ENCODE data around the gene RNF215. TPM values are rescaled to one million over a fixed set of nuclear protein-coding genes. Genes with fewer than 3 reads are reported as not detected.
A peak's percentile ranks its signal among the peaks of the same experiment; 100 is the strongest.

RNF215 gene
- total and polyA plus RNA-seq, 2 of the 13 experiments (the other 11 are each of a cell fraction or from before 2014, with no cell fraction given) = 5.3 to 6.1 TPM

DNA sequence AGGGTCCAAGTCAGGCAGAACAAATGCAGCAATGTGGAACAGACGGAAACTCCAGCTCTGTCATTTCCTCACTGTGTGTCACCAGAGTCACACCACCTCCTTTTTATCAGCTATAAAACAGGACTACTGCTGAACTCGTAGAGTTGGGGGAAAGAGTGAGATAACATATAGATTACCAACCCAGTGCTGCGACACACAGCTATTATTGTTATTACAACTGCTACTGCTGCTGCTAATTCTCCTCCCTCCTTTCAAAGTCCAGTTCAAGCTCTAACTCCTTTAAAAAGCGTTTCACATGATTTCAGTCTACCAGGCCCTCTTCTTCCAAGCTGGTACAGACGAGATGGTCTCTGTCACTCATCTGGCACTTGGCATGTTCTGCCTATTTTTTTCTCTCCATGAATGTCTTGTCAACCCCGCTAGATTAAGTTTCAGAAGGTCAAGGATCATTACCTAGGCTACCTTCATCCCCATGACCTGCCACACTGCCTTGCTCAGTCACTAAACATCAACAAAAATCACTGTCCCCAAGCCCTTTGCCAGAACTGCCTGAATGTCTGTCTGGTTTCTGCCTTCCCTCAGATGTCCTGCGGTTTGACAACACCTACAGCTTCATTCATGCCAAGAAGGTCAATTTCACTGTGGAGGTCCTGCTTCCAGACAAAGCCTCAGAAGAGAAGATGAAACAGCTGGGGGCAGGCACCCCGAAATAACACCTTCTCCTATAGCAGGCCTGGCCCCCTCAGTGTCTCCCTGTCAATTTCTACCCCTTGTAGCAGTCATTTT, 34.7 kb upstream of the RNF215 start:
- H4K20me1 ChIP-seq (ENCODE audit: insufficient read depth, low read length) = no peaks in the 10 kb centered on the region
- H3K27me3 ChIP-seq (ENCODE audit: control insufficient read depth in 1 of 2, insufficient read depth in 2 of 2, low read length in 2 of 2) = no peaks in the 10 kb centered on the region
- peak overlapping the region; percentile 96 for H3K27ac ChIP-seq (ENCODE audit: extremely low read length, insufficient read depth, low read length)
- H3K9me3 ChIP-seq (ENCODE audit: low read length) = no peaks in the 10 kb centered on the region
- H2AFZ ChIP-seq (ENCODE audit: low read length) = no peak overlapping the region
- peak overlapping the region; percentile 89 for H3K9ac ChIP-seq (ENCODE audit: insufficient read depth, low read depth, low read length)
- ATAC-seq (peak; percentile 0; the same call in 2 of the 3 replicates), DNase-seq (ENCODE audit: low spot score) (peak; percentile 86), FAIRE-seq (peak; percentile 36)
- H3K36me3 ChIP-seq (replicated peaks in 1 of 2; ENCODE audit: control insufficient read depth in 1 of 2, insufficient read depth in 2 of 2, low read length in 2 of 2) = peaks cover 2 to 7% of the 10 kb centered on the region in 2 experiments; a peak in 1 of 5 replicates
- peaks cover 76% of the 10 kb centered on the region for H3K4me1 ChIP-seq (ENCODE audit: insufficient read depth, low read length)
- intact Hi-C loops (cut with micrococcal nuclease; ENCODE audit: unreplicated experiment) (no loop called here), in situ Hi-C loops (cut with HindIII; ENCODE audit: extremely low pct_ligation_motif_present, low pct_unique_long_range_greater_than_20kb) (no loop called here)
- peak overlapping the region; percentile 67 to 89 (median 72) for H3K4me3 ChIP-seq (replicated peaks in 1 of 3; ENCODE audit: insufficient read depth in 1 of 3, low read depth in 2 of 3, low read length in 3 of 3)
- 6% methylated on average over 8 of the region's 8 CpGs for WGBS (ENCODE audit: low lambda C conversion rate)
- TSS peak; percentile 50 for BruUV-seq (replicated peaks)
- POLR2A ChIA-PET = interaction anchor here (0.9 to 7.2 kb wide), 8 partner anchors 10 to 134 kb away, joined by 3 to 164 read pairs (median 26); partner anchors contain the start of genes CCDC157, SEC14L2, SF3A1 and TBC1D10A
- H3K79me2 ChIP-seq (ENCODE audit: insufficient read depth, low read length) = peaks cover 19% of the 10 kb centered on the region
- peak overlapping the region; percentile 99 for H3K4me2 ChIP-seq (ENCODE audit: low read depth, low read length)
- CTCF ChIA-PET (ENCODE audit: low intra/inter-chr PET ratio, low total read pairs) = no interaction called here
- TF ChIP-seq ZNF335 (CRISPR knock-in tag; IDR thresholded peaks at IDR 0.05) (no peak), GLI4 (CRISPR knock-in tag; IDR thresholded peaks at IDR 0.05; ENCODE audit: borderline replicate concordance) (no peak), MEF2D (CRISPR knock-in tag; IDR thresholded peaks at IDR 0.05) (no peak), RAD51 (IDR thresholded peaks at IDR 0.05; ENCODE audit: borderline replicate concordance) (no peak), ZNF260 (CRISPR knock-in tag; IDR thresholded peaks at IDR 0.05; ENCODE audit: borderline replicate concordance, low read depth) (no peak), GATA4 (IDR thresholded peaks at IDR 0.05; ENCODE audit: borderline replicate concordance, low read depth) (no peak), HOXD1 (CRISPR knock-in tag; IDR thresholded peaks at IDR 0.05) (0 out of 2 replicates have a peak, but pooled peaks have one; percentile 31), RARG (CRISPR knock-in tag; IDR thresholded peaks at IDR 0.05; ENCODE audit: low read depth) (no peak), CHD4 (IDR thresholded peaks at IDR 0.05; ENCODE audit: borderline replicate concordance, low read length) (no peak), PAX8 (CRISPR knock-in tag; IDR thresholded peaks at IDR 0.05; ENCODE audit: borderline replicate concordance) (no peak), HNRNPL (IDR thresholded peaks at IDR 0.05; ENCODE audit: low read depth, low read length) (no peak), TGIF2 (CRISPR knock-in tag; IDR thresholded peaks at IDR 0.05) (peak; percentile 27; the same call in 1 of the 2 replicates), EHMT2 (IDR thresholded peaks at IDR 0.05; ENCODE audit: borderline replicate concordance, low read depth, low read length) (no peak), TEAD3 (CRISPR knock-in tag; optimal IDR thresholded peaks at IDR 0.05; ENCODE audit: borderline replicate concordance) (no peak), ZSCAN12 (CRISPR knock-in tag; IDR thresholded peaks at IDR 0.05) (no peak), BRD4 (CRISPR knock-in tag; IDR thresholded peaks at IDR 0.05) (no peak), ZNF253 (CRISPR knock-in tag; IDR thresholded peaks at IDR 0.05; ENCODE audit: borderline replicate concordance) (no peak), CCDC6 (CRISPR knock-in tag; IDR thresholded peaks at IDR 0.05) (no peak), SCMH1 (CRISPR knock-in tag; IDR thresholded peaks at IDR 0.05; ENCODE audit: borderline replicate concordance) (no peak), ZNF614 (CRISPR knock-in tag; IDR thresholded peaks at IDR 0.05; ENCODE audit: borderline replicate concordance) (no peak; the same call in 1 of the 2 replicates), GABPA (IDR thresholded peaks at IDR 0.05; ENCODE audit: low read depth, low read length) (no peak), GABPA (CRISPR knock-in tag; IDR thresholded peaks at IDR 0.05; ENCODE audit: low read depth) (no peak)
- TF ChIP-seq, protein P1, sequence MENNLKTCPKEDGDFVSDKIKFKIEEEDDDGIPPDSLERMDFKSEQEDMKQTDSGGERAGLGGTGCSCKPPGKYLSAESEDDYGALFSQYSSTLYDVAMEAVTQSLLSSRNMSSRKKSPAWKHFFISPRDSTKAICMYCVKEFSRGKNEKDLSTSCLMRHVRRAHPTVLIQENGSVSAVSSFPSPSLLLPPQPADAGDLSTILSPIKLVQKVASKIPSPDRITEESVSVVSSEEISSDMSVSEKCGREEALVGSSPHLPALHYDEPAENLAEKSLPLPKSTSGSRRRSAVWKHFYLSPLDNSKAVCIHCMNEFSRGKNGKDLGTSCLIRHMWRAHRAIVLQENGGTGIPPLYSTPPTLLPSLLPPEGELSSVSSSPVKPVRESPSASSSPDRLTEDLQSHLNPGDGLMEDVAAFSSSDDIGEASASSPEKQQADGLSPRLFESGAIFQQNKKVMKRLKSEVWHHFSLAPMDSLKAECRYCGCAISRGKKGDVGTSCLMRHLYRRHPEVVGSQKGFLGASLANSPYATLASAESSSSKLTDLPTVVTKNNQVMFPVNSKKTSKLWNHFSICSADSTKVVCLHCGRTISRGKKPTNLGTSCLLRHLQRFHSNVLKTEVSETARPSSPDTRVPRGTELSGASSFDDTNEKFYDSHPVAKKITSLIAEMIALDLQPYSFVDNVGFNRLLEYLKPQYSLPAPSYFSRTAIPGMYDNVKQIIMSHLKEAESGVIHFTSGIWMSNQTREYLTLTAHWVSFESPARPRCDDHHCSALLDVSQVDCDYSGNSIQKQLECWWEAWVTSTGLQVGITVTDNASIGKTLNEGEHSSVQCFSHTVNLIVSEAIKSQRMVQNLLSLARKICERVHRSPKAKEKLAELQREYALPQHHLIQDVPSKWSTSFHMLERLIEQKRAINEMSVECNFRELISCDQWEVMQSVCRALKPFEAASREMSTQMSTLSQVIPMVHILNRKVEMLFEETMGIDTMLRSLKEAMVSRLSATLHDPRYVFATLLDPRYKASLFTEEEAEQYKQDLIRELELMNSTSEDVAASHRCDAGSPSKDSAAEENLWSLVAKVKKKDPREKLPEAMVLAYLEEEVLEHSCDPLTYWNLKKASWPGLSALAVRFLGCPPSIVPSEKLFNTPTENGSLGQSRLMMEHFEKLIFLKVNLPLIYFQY (CRISPR knock-in tag; IDR thresholded peaks at IDR 0.05; ENCODE audit: borderline replicate concordance) = no peak
